Measurements from ENCODE around the gene EPB41L1.

EPB41L1 gene

GRCh38 chr20:36255445-36255844, 100.9 kb downstream of the EPB41L1 start:
- peak in 1 of 56 donors; percentile 20 for DNase-seq

GRCh38 chr20:36259177-36260061, 104.9 kb downstream of the EPB41L1 start:
- no peak for DNase-seq

- DNase-seq: no peak
Observed at GRCh38 chr20:36260316-36260715, 105.8 kb downstream of the EPB41L1 start.

- no peak for DNase-seq
Observed at GRCh38 chr20:36261389-36262105, 107.0 kb downstream of the EPB41L1 start.

GRCh38 chr20:36262440-36262839, 107.9 kb downstream of the EPB41L1 start:
- DNase-seq: no peak

GRCh38 chr20:36264426-36265246, 110.1 kb downstream of the EPB41L1 start:
- DNase-seq: no peak

- DNase-seq: no peak
Observed at GRCh38 chr20:36266189-36266588, 111.6 kb downstream of the EPB41L1 start.

- DNase-seq: peak in 24 of 56 donors; percentile 9 to 77 (median 34)
Observed at GRCh38 chr20:36267605-36268381, 113.3 kb downstream of the EPB41L1 start.

GRCh38 chr20:36268440-36269342, 114.2 kb downstream of the EPB41L1 start:
- DNase-seq: peak in 13 of 56 donors; percentile 7 to 65 (median 22)

- DNase-seq: no peak
Observed at GRCh38 chr20:36269507-36269906, 115.0 kb downstream of the EPB41L1 start.

- DNase-seq: no peak
Observed at GRCh38 chr20:36270744-36271638, 116.5 kb downstream of the EPB41L1 start.

GRCh38 chr20:36271639-36272546, 117.4 kb downstream of the EPB41L1 start:
- DNase-seq: no peak

- no peak for DNase-seq
Observed at GRCh38 chr20:36272547-36273220, 118.1 kb downstream of the EPB41L1 start.

- DNase-seq: peak in 8 of 56 donors; percentile 10 to 40 (median 16)
Observed at GRCh38 chr20:36273414-36274180, 119.1 kb downstream of the EPB41L1 start.

- DNase-seq: peak in 30 of 56 donors; percentile 10 to 79 (median 47)
Observed at GRCh38 chr20:36274181-36274841, 119.8 kb downstream of the EPB41L1 start.
